ENCODE results near the gene POLL.

GRCh38 chr10:101572126-101572525 is 15.9 kb downstream of the POLL start:
- TF ChIP-seq CTCF (conservative IDR thresholded peaks at IDR 0.05): no peak
- TF ChIP-seq EZH2 (IDR thresholded peaks at IDR 0.05; ENCODE audit: low read depth): no peak

Data from PC-9 (cell line).